Measurements from ENCODE around the gene SMIM32. TPM values are rescaled to one million over a fixed set of nuclear protein-coding genes. Genes with fewer than 3 reads are reported as not detected.

Gene SMIM32
- total RNA-seq, 1 donor from 2014 or later, result not detected

DNA sequence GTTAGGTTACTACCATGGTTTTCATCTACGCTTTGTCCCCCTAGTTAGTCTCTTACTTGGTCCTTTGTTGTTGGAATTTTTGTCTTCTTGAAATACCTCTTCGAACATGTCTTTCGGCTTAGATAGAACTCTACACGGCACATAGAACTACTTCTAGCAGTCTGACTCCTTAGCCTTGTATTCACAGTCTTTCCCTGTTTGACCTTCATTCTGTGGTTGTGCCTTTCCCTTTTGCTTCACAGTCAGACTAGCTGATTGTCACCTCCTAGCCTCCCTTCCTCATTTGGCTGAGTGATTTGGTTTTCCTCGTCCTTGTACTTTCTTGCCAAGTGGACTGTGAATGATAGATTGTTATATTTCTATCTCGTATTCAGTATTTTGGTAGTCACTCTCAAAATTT lies 49.6 kb downstream of the SMIM32 start:
- Mint-ChIP-seq H3K36me3 (ENCODE audit: low read depth, unreplicated experiment) (no peaks in the 10 kb centered on the region), H3K27me3 (ENCODE audit: unreplicated experiment) (no peaks in the 10 kb centered on the region), H3K4me3 (ENCODE audit: unreplicated experiment) (no peak overlapping the region), H3K27ac (ENCODE audit: unreplicated experiment) (no peak overlapping the region), H3K9me3 (ENCODE audit: unreplicated experiment) (no peaks in the 10 kb centered on the region), H3K4me1 (ENCODE audit: unreplicated experiment) (peaks cover 10% of the 10 kb centered on the region)
- DNase-seq (ENCODE audit: low spot score), result no peak
- TF ChIP-seq, protein P1, sequence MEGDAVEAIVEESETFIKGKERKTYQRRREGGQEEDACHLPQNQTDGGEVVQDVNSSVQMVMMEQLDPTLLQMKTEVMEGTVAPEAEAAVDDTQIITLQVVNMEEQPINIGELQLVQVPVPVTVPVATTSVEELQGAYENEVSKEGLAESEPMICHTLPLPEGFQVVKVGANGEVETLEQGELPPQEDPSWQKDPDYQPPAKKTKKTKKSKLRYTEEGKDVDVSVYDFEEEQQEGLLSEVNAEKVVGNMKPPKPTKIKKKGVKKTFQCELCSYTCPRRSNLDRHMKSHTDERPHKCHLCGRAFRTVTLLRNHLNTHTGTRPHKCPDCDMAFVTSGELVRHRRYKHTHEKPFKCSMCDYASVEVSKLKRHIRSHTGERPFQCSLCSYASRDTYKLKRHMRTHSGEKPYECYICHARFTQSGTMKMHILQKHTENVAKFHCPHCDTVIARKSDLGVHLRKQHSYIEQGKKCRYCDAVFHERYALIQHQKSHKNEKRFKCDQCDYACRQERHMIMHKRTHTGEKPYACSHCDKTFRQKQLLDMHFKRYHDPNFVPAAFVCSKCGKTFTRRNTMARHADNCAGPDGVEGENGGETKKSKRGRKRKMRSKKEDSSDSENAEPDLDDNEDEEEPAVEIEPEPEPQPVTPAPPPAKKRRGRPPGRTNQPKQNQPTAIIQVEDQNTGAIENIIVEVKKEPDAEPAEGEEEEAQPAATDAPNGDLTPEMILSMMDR (IDR thresholded peaks at IDR 0.05; ENCODE audit: unreplicated experiment), result no peak

- TF ChIP-seq, protein P1 (IDR thresholded peaks at IDR 0.05; ENCODE audit: unreplicated experiment), result no peak
- Mint-ChIP-seq H3K9me3 (ENCODE audit: unreplicated experiment) (no peaks in the 10 kb centered on the region), H3K36me3 (ENCODE audit: low read depth, unreplicated experiment) (no peaks in the 10 kb centered on the region)
Observed at GRCh38 chr5:136141561-136141960, 51.4 kb downstream of the SMIM32 start.

More at GRCh38 chr5:136141561-136141960, 51.4 kb downstream of the SMIM32 start:
- Mint-ChIP-seq H3K4me3 (ENCODE audit: unreplicated experiment) (no peak overlapping the region), H3K27me3 (ENCODE audit: unreplicated experiment) (no peaks in the 10 kb centered on the region), H3K27ac (ENCODE audit: unreplicated experiment) (no peak overlapping the region), H3K4me1 (ENCODE audit: unreplicated experiment) (peaks cover 15% of the 10 kb centered on the region)
- no peak for DNase-seq (ENCODE audit: low spot score)

Other genes starting within 250 kb of the SMIM32 start
- not detected for gene LECT2, start 238.2 kb downstream of the SMIM32 start, total RNA-seq (ENCODE audit: unreplicated experiment)
- 27.9 TPM for gene TGFBI, start 164.2 kb downstream of the SMIM32 start, total RNA-seq (ENCODE audit: unreplicated experiment)
- gene SMAD5, start 60.3 kb downstream of the SMIM32 start, total RNA-seq (ENCODE audit: unreplicated experiment), result 68.5 TPM
- gene TRPC7, start 172.4 kb upstream of the SMIM32 start, total RNA-seq (ENCODE audit: unreplicated experiment), result not detected

Measured in endothelial cell (in vitro differentiated cells).